ELR (cell line): Measurements from ENCODE around the gene RGS6.

ENCODE experiments used
- DNase-seq: peaks from one replicate; pipeline ENCODE4 v3.0.0-alpha.2; 2015; ENCODE audit warnings: low read depth

Gene RGS6

DNA sequence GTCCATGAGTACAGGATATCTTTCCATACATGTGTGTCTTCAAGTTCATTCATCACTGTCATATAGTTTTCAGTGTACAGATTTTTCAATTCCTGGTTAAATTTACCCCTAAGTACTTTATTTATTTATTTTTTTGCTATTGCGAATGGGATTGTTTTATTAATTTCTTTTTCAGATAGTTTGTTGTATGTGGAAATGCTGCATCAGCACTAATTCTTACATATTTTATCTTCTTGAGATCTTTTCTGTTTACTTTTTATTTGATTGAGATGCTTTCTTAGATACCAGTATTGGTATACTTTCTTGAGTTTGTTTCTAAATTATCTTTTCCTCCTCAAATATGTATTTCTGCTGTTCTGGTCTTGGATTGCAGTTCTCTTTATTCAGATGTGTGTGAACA is 148.9 kb downstream of the RGS6 start:
- DNase-seq = no peak

DNA sequence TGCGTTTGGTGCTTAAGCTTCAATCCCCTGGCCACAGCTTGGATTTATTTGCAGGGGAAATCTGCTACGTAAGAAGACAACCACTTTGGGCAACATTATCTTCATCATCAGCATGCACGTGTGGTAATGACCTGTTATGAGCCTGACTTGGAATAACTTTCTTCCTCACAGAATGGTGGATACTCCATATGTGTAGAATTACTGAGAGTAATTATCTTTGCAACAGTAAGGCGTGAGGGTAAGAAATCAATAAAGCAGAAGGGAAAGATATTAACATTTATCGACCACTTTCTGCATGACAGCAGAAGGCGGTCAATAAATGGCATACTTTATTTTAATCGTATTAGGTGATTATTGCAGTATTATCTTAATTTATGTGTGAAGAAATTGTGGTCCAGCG is 152.7 kb downstream of the RGS6 start:
- no peak for DNase-seq

DNA sequence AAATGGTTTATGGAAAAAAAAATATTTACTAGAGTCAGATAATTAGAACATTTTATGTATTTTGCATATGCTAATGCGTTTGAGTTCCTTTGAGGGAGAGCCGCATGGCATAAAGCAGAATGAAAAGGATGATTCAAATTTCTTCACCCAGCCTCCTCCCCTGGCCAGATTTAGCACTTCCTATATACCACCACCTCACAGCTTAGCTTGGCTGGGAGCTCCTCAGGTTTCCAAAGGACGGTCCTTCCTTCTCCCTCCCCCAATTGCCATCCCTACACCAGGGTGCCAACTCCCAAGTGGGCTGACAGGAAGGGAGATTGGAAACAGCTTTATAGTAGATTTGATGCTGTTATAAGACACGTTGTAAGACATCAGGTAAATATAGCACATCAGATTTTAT is 157.4 kb downstream of the RGS6 start:
- DNase-seq = no peak

DNA sequence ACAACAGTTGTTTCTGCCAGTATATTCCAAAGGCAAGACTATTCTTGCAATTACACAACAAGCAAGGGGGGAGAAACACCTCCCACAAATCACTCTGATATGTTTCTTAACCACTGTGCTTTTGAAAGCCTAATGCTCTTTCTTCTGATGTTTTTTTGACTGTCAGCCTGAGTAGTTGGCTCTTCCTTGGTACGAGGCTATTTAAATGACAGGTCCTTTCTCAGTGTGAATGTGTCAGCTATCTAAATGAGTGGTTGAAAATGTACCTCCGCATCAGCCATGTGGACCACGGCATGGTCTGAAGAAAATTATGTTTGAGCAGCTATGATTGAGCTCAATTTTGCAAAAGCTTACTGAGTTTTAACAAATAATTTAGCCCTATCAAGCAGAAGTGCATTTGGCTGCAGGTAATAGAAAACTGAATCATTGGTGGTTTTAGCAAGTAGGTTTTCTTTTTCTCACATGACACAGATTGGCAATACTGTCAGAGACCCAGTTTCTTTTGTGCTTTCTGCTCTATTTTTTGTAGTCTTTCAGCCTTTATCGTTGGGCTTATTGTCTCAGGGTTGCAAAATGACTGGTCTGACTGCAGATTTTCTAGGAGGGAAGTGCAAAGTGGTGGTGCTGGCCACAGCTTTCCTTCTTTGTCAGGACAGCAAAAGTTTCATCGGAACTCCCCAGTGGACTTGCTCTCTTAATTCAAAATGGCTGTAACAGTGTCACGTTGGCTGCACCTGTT is 162.8 kb downstream of the RGS6 start:
- DNase-seq = no peak

DNA sequence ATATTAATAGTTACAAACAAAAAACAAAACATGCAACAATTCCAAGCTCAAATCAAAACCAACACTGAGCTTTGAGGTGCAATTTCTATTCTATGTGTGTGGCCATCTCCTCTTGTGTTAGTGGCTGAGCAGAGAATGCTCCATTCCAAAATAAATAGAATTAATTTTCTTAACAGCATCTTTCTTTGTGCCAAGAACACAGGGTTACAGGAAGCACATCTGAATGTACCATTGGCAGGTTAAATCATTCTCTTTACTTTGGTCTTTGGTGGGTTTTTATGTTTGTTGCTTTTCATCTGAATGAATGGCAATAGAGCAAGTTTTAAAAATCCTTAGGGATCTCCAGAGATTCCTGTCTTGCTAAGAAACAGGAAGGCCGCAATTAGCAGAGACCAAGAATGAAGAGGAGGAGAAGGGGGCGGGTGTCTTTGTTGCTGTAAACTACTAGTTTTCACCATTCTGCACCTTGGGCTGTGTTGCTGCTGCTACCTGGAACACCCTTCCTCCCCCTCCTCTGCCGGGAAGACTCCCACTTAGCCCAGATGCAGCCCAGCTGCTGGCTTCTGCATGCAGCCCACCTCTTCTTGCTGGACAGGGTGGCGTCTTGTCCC is 165.0 kb downstream of the RGS6 start:
- DNase-seq = no peak

DNA sequence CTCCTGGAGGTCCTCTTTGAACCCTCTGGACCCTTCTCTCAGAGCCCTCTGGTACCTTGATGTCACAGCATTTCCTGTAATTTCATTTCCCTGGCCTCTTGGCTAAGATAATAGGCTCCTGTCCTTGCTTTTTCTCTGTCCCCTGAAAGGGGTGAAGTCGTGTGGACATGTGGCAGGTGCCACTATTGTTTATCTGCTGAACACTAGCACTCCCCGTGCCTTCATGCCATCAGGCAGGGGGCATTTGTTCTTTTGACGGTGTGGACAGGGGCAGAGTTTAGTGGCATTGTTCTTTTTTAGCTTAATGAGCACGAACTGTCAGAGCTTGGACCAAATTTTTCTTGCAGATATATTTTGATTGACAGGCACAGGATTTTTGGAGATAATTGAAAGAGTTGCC is 166.0 kb downstream of the RGS6 start:
- no peak for DNase-seq

DNA sequence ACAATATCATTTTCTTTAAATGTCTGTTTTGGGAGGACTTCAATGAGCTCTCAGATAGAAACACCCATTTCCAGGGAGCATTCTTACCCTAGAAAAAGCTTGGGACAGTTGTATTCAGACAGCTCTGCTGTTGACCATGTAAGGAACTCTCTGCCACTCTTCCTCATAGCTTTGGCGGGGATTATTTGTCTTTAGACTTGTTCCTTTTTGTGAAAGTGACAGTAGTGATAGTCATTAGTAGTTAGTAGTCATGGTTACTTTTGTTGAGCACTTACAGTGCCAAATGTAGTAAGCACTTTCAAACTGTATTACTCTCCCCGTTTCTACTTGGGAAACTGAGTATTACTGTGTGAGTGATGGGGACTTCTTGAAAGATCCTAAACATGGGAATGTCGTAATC is 167.3 kb downstream of the RGS6 start:
- DNase-seq = no peak

DNA sequence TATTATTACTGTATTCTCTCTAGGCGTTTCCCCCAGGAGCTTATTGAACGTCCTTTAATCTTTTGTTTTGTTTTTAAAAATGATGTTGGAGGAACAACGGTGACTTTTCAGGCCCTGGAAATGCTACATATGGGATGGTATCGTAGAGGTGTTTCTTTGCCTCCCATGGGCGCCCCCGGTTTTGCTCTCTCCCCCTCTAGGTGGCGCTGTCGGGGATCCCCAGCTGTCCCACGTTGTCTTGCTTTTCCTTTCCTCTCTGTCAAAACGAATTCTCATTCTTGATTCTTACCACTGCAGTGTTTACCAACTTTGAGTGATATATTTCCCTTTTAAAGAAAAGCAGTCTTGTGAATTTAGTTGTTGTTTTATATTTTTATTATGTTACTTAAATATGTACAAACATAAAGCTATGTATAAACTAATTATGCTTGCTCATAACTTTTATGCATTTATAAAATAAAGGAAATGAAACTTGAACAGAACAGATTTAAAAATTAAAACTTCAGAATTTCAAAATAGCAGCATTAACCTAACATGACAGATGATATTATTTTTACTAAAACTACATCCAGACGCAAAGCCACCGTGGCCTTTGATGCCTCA is 171.9 kb downstream of the RGS6 start:
- DNase-seq = peak; percentile 40

DNA sequence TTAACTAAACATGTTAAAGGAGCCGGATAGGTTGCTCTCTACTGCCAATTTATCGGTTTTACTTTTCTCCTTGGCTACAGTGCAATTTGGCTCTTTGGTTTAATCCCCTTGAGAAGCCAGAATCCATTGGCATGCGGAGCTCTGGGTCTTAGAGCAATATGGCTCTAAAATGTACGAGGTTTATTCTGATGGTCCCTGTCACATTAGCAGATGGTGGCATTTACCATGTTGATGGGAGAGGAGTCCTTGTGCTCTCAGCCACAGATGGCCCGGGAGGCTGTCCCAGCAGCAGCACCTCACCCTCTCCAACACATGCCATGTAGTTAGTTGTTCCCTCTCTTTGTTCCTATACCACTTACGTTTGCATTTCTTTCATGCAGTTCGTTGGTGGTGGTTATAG is 179.7 kb downstream of the RGS6 start:
- DNase-seq = no peak

DNA sequence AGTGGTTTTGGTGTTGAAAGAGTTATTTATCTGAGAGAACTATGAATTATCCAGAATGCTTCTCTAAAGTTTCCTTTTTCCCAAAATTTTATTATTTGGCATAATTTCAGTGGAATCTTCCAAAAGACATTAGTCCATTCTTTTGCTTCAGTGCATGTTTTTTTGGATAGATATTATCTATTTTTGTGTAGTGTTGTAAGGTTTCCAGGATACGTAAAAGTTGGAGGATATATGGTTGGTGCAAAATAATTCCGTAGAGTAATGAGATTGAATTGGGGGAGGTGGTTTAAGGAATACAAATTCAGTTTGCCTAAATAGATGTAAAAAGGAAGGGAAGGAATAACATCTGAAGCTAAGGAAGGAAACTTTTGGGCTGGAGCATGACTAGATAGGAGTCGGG is 186.6 kb downstream of the RGS6 start:
- no peak for DNase-seq

DNA sequence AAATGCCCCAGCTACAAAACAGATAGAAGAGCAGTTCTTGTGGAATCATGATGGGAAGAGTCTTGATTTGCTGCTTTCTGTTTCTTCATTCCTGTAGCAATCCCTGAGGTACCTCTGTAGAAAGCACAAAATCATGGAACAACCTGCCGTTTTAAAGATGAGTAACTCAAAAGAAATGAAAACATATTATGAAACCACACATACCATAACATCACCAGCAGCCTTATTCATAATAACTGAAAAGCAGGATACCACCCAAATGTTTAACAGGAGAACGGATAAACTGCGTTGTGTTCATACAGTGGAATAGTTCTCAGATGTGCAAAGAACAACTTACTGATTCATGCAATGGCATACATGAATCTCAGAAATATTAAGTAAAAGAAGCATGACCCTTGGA is 188.1 kb downstream of the RGS6 start:
- peak; percentile 1 for DNase-seq

DNA sequence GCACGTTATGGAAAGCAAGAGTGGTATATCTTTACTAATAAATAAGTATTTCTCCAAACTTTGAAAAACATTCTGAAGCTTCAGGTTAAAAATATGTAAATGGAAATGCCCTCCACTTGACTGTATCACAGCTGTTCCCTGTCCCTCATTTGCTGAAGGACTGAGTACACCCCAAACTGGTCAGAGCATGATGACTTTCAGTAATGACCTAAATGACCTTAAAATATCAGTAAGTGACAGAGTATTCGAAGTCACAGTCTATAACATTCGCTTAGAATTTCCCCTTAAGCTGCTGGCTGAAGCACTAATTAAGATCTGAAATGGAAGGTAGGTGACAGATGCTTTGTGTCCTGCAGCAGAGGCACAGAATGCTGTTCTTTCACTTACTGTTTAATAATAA is 191.5 kb downstream of the RGS6 start:
- no peak for DNase-seq

DNA sequence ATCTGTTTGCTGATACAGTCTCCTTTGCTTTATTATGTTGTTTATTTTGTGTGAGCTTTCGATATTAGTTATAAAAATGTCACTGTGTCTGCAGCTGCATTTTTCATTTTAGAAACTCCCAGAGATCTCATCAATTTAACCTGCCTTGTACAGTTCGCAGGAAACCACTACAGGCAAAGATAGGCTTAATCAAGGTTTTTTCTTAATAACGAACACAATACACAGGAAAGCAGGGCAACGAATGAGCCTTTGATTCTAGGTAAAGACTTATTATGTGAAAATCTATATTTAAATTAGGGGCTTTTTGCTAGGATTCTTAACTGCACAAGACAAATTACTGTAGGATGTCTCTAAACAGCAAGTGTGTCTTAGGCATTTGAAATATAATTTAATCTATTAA is 191.9 kb downstream of the RGS6 start:
- DNase-seq = no peak

DNA sequence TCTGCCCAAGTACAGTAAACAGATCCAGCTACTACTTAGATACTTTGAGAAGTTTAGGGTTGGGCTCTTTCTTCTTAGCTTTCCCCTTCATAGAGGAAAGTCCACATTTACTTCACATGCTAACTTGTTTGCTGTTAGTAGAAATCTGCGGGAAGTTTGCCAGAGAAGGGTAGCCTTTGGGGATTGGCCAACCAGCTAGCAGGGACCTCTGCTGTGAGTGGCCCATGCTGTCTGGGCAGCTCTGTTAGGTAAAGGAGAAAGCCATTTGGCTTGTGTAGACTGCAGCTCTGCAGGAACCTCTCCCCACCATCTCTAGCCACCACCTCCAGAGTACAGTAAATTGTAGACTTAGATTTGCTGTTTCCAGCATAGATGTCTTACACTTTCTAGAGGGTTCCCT is 193.9 kb downstream of the RGS6 start:
- DNase-seq = no peak

DNA sequence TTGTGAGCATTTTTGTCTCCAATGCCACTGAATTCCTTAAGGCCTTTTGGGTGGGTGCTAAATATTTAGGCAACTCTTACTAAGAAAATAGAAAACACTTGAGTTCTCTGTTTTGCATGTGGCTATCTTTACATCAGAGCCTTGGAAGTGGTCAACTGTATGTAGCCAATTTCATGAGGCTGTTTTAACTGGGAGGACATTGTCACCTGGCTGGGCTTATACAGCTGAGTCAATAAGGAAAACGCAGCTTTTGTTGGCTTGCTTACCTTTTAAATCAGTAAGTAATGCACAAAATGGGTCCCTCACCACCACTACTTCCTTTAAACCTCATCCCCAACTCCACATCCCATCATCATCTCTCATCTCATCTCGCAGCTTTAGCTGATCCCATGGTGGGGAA is 194.3 kb downstream of the RGS6 start:
- DNase-seq = no peak

DNA sequence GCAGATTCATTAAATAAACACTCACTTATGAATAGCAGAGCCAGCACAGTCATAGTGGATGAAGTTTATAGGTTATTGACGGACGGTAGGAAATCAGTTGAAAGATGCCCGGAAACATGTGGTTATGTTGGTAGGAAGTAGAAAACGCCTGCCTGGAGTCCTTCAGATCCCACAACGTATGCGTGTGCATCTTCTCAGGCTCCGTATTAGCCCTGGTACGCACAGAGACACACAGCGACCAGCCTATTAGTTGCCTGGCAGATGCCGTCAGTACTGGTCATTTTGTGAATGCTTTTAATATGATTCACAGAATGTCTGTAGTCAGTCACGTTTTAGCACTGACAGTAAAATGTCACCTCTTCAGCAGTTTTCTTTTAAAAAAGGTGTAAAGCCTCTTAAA is 196.4 kb downstream of the RGS6 start:
- peak; percentile 2 for DNase-seq

DNA sequence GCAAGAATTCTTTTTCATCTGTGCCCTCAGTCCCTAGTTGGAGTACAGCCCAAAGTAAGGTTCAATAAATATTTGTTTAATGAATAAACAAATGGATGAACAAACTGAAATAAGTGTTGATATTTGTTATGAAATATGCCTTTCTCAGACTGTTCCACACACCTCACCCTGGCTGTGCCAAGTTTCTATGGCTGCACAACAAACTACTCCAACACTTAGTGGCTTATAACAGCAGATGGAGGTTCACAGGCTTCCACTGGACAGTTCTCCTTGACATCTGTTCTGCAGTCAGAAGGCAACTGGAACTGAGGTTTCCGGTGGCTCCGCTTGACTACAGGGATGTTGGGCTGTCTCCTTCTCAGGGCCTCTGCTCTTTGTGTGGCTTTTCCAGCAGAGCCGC is 197.1 kb downstream of the RGS6 start:
- no peak for DNase-seq

DNA sequence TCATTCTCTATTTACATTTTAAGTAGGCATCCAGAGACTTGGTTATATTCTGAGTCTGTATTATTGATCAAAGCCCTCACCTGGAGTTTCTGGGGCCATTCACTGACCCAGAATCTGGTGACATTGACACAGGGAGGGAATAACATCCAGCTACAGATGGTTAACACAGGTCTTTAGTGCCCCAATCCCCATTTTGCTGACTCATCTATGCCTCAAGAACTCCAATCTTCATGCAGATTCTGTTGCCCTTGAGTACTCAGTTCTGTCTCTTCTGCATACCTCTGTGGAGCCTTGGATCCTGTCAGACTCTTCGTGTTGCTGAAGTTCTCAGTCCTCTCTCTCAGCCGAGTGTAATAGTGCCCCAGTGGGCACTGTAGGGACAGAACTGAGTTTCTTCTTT is 208.9 kb downstream of the RGS6 start:
- DNase-seq = no peak

DNA sequence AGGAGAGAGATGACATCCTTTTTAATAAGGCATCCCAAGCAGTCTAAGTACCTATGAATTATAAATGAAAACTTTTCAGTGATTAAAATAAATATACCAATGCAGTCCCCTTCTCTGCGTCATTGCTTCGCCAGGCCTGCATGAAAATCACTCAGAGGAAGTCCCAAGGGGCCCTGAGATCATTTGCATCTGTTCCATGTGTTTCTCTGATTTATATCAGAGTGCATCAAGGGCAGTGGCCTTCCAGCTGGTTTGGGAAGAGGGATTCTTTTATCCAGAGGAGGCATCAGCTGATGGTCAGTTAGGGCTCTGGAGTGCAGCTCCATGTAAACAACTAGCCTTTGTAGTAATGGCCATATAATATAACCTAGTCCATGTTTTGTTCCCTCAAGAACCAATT is 210.1 kb downstream of the RGS6 start:
- DNase-seq = no peak

DNA sequence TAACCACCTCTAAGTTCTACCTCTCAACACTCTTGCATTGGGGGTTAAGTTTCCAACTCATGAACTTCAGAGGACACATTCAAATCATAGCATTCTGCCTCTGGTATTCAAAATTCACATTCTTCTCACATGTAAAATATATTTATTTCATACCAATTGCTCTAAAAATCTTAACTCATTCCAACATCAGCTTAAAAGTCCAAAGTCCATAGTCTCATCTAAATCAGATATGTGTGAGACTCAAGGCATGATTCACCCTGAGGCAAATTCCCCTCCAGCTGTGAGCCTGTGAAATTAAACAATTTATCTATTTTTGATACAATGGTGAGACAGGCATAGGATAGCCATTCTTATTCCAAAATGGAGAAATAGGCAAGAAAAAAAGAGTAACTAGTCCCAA is 214.0 kb downstream of the RGS6 start:
- DNase-seq = no peak

DNA sequence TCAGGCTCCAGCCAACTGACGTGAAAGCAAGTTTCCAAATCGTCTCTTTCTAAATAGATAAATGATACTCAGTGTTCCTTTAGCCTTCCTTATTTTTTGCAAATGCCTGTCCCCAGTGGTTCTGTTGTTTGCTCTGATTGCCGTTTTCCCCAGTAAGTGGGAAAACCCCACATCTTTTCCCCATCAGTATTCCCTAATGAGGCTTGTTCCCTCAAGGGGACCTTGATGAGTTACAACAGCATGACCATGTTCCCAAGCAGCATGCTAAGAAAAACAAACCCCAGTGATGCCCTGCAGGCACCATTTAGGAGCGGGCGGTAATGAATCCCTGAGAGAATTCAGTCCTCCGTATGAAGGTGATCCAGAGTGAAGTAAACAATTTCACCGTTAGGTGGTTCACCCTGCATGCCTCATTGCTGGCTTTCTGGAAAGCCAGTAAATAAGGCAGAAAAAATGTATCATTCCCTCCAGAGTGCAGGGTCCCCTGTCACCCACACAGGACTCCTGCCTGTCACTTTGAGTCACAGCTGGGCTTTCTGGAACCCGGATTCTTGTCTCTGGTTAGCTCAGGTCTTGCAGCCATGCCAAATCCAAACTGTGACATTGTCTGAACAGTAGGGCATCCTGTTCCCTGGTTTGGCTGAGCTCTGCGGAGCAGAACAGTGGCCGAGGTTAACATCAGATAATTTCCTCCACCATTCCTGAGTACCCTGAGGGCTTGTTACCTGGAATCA is 222.6 kb downstream of the RGS6 start:
- no peak for DNase-seq

DNA sequence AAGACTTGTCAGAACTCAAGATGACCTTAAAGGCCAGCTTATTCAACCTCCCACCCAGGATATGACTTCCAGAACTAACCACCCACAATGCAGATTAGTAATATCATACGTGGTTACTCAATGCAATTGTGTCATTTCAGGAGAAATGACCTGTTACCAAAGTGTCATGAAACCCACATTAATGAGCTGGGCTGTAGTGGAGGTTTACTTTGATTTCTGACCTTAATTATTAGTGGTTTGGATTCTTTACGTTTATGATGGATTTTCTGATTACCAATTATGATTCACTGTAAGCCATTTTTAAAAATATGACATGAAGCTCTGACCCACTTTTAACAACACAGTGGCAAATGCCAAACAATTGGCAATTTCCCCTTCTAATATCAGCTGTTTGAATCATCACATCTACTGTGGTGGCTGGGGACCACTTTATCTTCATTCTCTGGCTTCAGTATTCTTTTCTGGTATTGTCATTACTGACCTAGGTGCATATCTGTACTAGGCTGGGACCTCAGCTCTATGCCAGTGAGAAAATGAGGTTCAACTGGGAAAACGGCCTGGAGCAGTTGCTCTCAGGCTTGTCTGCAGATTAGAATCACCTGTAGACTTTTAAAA is 223.3 kb downstream of the RGS6 start:
- DNase-seq = no peak
